ENCODE data around the gene FOXP1.
"Not testable (repeated sequence)": the region's sequence is repeated elsewhere in the genome, so short reads cannot be mapped to it uniquely, and the experiment has no call there.

FOXP1 gene

GRCh38 chr3:71000483-71000882, 583.0 kb downstream of the FOXP1 start:
- in situ Hi-C loops (cut with MboI; ENCODE audit: low sequenced_read_pairs) = no loop called here

- in situ Hi-C loops (cut with MboI; ENCODE audit: low sequenced_read_pairs) = no loop called here
Measured at GRCh38 chr3:70999730-71000129, 583.8 kb downstream of the FOXP1 start.

DNA sequence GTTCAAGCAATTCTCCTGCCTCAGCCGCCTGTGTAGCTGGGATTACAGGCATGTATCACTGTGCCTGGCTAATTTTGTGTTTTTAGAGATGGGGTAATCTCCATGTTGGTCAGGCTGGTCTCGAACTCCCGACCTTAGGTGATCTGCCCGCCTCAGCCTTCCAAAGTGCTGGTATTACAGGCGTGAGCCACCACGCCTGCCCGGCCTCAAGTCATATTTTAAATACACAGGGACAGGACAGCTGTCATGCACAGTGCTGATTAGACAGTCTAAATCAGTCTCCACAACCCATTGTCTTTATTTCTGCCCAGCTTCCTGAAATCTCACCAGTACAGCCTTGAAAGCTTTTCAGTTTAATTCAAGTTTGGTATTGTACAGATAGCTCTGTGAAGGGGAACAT, 587.4 kb downstream of the FOXP1 start:
- in situ Hi-C loops (cut with MboI; ENCODE audit: low sequenced_read_pairs) = no loop called here

GRCh38 chr3:70994644-70995043, 588.9 kb downstream of the FOXP1 start:
- in situ Hi-C loops (cut with MboI; ENCODE audit: low sequenced_read_pairs) = no loop called here

DNA sequence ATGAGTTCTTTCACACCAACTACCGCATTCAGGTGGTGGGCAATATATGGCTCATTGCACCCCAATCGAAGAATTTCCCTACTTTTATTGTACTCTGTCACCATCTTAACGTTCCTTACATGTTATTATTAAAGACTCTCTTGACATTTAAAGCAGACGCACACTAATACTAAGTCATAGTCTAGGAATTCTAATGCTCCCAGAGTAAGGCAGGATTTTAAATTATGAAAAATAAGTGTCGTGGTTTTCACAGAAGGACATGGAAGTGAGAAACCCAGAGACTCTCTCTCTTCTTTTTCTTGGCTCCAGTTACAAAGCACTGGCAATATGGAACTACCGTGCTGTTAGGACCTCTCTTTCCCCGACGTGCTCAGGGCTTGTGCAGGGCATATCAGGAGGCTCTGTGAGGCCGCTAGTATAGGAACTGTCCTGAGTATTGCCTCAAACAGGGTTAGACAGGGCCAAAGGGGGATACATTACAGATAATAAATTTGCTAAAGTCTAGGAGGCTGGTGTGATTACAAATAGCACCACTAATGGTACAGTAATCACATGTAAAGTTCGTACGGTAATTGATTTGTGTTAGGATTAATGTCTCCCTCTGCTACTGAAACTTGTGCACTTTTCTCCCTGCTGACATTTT, 590.8 kb downstream of the FOXP1 start:
- in situ Hi-C loops (cut with MboI; ENCODE audit: low sequenced_read_pairs) = no loop called here

DNA sequence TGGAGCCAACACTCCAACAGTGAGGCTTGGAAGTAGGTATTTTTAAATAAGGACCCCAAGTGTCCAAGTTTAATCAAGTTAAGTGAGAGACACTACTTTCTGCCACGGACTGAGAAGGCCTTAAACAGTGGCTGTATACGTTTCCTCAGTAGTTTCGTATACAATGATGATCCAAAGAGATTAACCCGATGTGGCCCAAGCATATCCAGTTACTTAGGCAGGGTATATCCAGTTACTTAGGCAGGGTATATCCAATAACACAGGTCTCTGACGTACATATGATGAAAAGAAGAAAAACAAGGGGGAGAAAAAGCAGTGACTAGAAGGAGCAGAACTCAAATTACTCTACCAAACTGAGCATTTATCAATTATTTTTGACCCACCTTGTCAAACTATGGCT, 591.4 kb downstream of the FOXP1 start:
- in situ Hi-C loops (cut with MboI; ENCODE audit: low sequenced_read_pairs) = no loop called here

GRCh38 chr3:70990723-70991122, 592.8 kb downstream of the FOXP1 start:
- in situ Hi-C loops (cut with MboI; ENCODE audit: low sequenced_read_pairs) = no loop called here

DNA sequence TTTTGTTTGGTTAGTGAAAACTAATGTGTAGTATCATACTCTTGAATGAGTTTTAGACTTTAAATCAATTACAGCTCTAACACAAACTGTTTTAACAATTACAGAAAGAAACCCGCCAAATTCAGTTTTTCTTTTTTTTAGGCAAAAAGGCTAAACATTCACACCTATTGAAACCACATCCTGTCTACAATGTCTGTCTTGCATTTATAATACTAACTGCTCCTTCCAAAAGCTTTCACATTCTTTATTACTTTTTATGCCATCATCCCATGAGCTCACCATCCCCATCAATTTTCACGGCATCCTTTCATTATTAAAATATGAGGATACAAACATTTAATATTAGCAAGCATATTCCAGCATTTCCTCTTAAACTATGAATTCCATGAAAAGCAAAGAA, 593.3 kb downstream of the FOXP1 start:
- in situ Hi-C loops (cut with MboI; ENCODE audit: low sequenced_read_pairs) = no loop called here

- in situ Hi-C loops (cut with MboI; ENCODE audit: low sequenced_read_pairs) = no loop called here
Measured at GRCh38 chr3:70989174-70989573, 594.4 kb downstream of the FOXP1 start.

DNA sequence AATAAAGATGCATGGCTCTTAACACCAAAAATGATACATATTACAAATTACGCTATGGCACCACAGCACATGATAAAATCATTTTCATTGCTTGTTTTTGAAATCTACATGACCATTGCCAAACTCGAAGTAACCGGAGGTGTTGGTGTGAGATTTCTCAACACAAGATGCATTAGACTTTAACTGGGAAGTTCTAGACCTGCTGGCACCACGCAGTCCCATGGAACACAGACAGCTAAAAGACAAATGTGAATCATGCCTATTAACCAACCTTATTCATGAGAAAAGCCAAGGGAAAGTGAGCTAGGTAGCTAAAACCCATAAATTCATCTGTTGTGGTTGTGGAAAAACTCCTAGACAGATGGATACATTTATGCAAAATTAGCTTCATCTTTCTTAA, 595.4 kb downstream of the FOXP1 start:
- in situ Hi-C loops (cut with MboI; ENCODE audit: low sequenced_read_pairs) = no loop called here

GRCh38 chr3:70985572-70985971, 598.0 kb downstream of the FOXP1 start:
- in situ Hi-C loops (cut with MboI; ENCODE audit: low sequenced_read_pairs) = no loop called here

DNA sequence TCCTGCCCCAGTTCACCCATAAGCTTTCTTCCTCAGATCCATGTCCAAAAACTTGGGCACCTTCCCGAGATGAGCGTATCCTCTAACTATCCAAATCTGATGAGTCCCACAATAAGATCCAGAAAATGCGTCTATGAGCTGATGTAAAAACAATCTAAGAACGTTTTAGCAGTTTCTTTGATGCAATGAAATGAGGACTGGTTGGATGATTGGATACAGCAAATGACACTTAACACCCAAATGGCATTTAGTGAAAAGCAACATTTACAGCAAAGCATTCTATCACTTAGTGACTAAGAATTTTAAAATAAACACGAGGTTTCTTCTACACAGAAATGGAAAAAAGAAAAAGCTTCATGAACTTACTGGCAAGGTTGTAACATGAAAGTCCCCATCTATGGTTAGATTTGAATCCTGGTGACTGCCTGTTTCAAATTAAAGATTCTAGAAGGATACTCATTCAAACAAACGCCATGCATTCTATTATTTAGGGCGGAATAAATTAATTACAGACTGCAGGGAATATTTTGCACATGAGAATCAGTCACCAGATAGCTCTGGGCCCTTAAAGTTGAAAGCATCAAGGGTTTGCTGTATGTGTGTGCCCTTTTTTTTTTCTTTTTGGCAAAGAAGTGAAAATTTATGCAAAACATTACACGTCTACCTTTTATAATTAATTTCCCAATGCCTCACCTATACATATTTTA, 598.6 kb downstream of the FOXP1 start:
- in situ Hi-C loops (cut with MboI; ENCODE audit: low sequenced_read_pairs) = no loop called here

- in situ Hi-C loops (cut with MboI; ENCODE audit: low sequenced_read_pairs) = no loop called here
Measured at GRCh38 chr3:70982700-70983140, 600.8 kb downstream of the FOXP1 start.

GRCh38 chr3:70982284-70982683, 601.2 kb downstream of the FOXP1 start:
- in situ Hi-C loops (cut with MboI; ENCODE audit: low sequenced_read_pairs) = no loop called here

- in situ Hi-C loops (cut with MboI; ENCODE audit: low sequenced_read_pairs) = no loop called here
Measured at GRCh38 chr3:70981231-70981880, 602.2 kb downstream of the FOXP1 start.

DNA sequence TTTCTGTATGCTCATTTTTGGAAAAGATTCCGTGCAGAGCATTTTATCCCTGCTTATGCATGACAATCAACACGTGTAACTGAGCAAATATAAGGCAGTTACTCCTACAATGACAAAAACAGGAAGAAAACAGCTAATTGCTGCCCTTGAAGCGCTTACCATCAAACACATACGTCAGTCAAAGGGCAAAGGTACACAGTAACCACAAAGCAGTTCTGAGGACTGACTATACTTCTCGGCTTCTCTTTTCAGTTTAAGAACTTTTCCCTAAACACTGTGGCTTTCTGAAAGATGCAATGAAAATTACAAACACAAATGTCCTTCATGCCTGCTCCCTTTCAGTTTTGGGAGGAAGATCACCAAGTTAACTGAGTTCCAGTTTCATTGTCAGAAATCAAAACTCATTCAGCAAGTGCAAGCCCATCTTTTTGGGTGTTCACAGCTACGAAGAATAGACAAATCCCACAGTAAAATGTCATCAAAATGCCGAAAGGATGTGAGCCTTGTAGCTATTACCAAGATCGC, 602.8 kb downstream of the FOXP1 start:
- in situ Hi-C loops (cut with MboI; ENCODE audit: low sequenced_read_pairs) = no loop called here

- in situ Hi-C loops (cut with MboI; ENCODE audit: low sequenced_read_pairs) = no loop called here
Measured at GRCh38 chr3:70979983-70980645, 603.4 kb downstream of the FOXP1 start.

DNA sequence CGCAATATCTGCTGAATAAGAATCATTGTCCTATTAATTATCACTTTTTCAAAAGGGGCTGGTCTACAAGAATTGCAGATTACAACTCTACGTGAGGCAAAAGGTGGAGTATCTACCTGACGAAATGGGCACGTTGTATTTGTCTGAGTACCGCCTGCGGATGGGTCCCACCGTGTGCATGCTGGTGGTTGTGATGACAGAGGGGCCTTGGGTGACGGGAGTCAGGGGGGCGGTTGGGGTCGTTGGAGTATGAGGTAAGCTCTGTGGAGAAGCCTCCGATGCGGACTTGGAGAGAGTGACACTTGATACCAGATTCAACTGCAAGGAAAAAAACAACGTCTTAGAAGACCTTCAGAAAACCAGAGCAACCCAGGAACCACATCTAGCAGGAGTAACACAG, 605.8 kb downstream of the FOXP1 start:
- in situ Hi-C loops (cut with MboI; ENCODE audit: low sequenced_read_pairs) = no loop called here

DNA sequence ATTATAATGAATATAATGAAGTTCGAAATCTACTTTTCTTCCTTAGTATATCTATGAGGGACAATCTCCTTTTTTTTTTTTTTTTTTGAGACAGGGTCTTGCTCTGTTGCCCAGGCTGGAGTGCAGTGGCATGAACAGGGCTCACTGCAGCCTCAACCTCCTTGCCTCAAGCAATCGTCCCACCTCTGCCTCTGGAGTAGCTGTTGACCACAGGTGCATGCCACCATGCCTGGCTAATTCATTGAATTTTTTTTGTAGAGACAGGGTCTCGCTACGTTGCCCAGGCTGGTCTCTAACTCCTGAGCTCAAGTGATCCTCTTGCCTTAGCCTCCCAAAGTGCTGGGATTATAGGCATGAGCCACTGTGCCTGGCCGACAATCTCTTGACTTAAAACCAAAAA, 607.5 kb downstream of the FOXP1 start:
- in situ Hi-C loops (cut with MboI; ENCODE audit: low sequenced_read_pairs) = not testable (repeated sequence)

DNA sequence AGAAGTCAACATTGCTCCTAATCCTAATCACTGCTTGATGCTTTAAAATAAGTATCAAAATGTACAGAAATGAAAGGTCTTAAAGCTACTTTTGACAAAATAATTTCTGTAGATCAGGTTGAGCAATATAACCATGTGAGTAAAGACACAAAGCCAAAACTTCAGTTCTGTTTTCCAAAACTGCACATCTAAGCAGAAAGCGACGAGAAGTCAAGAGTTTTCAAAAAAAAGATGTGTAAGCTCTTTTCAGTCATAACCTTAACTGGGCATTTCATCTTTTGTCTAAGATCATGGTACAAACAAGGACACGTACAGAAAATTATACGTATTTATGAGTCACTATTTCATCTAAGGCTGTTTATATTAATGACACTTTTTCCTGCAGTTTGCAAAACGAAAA, 608.8 kb downstream of the FOXP1 start:
- in situ Hi-C loops (cut with MboI; ENCODE audit: low sequenced_read_pairs) = no loop called here

- in situ Hi-C loops (cut with MboI; ENCODE audit: low sequenced_read_pairs) = no loop called here
Measured at GRCh38 chr3:70973558-70973957, 610.0 kb downstream of the FOXP1 start.
